NOMO-1 treated with DMSO at 0.1 percent for 48 hours (cell line): Measurements from ENCODE around the gene RASD1.
"Not testable (repeated sequence)": the region's sequence is repeated elsewhere in the genome, so short reads cannot be mapped to it uniquely, and the experiment has no call there.

ENCODE experiments used
- DNase-seq: peaks from one replicate; lab custom pipeline; 2025; ENCODE audit not compliant: unreplicated experiment; lab: John Stamatoyannopoulos, UW

RASD1 gene

GRCh38 chr17:17479209-17479608, 17.0 kb downstream of the RASD1 start:
- DNase-seq = no peak

- DNase-seq = peak; percentile 85
Measured at GRCh38 chr17:17476865-17477467, 19.2 kb downstream of the RASD1 start, which contains the start of gene MED9. MED9 (plus strand) TSS chr17:17477000; CDS start chr17:17477042, 42 bp downstream.

GRCh38 chr17:17474341-17474740, 21.9 kb downstream of the RASD1 start:
- DNase-seq = peak; percentile 96

GRCh38 chr17:17472333-17472920, 23.8 kb downstream of the RASD1 start:
- no peak for DNase-seq

GRCh38 chr17:17469996-17470395, 26.2 kb downstream of the RASD1 start:
- no peak for DNase-seq

- no peak for DNase-seq
Measured at GRCh38 chr17:17469358-17469757, 26.8 kb downstream of the RASD1 start.

GRCh38 chr17:17468217-17469010, 27.8 kb downstream of the RASD1 start:
- DNase-seq = no peak

- no peak for DNase-seq
Measured at GRCh38 chr17:17467720-17468119, 28.5 kb downstream of the RASD1 start.

GRCh38 chr17:17467016-17467415, 29.2 kb downstream of the RASD1 start:
- no peak for DNase-seq

- DNase-seq = no peak
Measured at GRCh38 chr17:17466511-17466910, 29.7 kb downstream of the RASD1 start.

GRCh38 chr17:17465878-17466277, 30.3 kb downstream of the RASD1 start:
- not testable (repeated sequence) for DNase-seq

GRCh38 chr17:17463821-17464220, 32.4 kb downstream of the RASD1 start:
- DNase-seq = no peak

- DNase-seq = no peak
Measured at GRCh38 chr17:17462048-17462824, 34.0 kb downstream of the RASD1 start.

- no peak for DNase-seq
Measured at GRCh38 chr17:17460038-17460437, 36.2 kb downstream of the RASD1 start.

- no peak for DNase-seq
Measured at GRCh38 chr17:17457680-17458079, 38.5 kb downstream of the RASD1 start.

GRCh38 chr17:17456251-17456650, 39.9 kb downstream of the RASD1 start:
- DNase-seq = no peak

- DNase-seq = no peak
Measured at GRCh38 chr17:17455173-17455572, 41.0 kb downstream of the RASD1 start.

GRCh38 chr17:17454700-17455099, 41.5 kb downstream of the RASD1 start:
- DNase-seq = not testable (repeated sequence)

GRCh38 chr17:17454276-17454675, 41.9 kb downstream of the RASD1 start:
- DNase-seq = no peak

GRCh38 chr17:17453088-17453487, 43.1 kb downstream of the RASD1 start:
- DNase-seq = no peak

GRCh38 chr17:17448723-17449122, 47.5 kb downstream of the RASD1 start:
- DNase-seq = no peak
